ENCODE data around the gene ARF5.

Gene ARF5

GRCh38 chr7:127635659-127636285 lies 47.6 kb downstream of the ARF5 start:
- no peak for DNase-seq (ENCODE audit: low read depth)

- DNase-seq (ENCODE audit: low read depth), result no peak
Measured at GRCh38 chr7:127638197-127638596, 50.0 kb downstream of the ARF5 start.

Measured in activated T-cell treated with anti-CD3 and anti-CD28 coated beads for 1 hour (primary cell).